HTR-8/SVneo (cell line): ENCODE measurements around the gene GRK1.

Experiments used
- DNase-seq: peaks from one replicate; pipeline ENCODE4 v3.0.0; 2011; ENCODE audit warnings: low spot score, mixed read lengths; ENCODE audit not compliant: insufficient read length
- FAIRE-seq: peaks from 2 replicates; lab custom pipeline; 2011; peaks lifted over from hg19 to GRCh38; lab: Jason Lieb, UNC

The GRK1 gene

DNA sequence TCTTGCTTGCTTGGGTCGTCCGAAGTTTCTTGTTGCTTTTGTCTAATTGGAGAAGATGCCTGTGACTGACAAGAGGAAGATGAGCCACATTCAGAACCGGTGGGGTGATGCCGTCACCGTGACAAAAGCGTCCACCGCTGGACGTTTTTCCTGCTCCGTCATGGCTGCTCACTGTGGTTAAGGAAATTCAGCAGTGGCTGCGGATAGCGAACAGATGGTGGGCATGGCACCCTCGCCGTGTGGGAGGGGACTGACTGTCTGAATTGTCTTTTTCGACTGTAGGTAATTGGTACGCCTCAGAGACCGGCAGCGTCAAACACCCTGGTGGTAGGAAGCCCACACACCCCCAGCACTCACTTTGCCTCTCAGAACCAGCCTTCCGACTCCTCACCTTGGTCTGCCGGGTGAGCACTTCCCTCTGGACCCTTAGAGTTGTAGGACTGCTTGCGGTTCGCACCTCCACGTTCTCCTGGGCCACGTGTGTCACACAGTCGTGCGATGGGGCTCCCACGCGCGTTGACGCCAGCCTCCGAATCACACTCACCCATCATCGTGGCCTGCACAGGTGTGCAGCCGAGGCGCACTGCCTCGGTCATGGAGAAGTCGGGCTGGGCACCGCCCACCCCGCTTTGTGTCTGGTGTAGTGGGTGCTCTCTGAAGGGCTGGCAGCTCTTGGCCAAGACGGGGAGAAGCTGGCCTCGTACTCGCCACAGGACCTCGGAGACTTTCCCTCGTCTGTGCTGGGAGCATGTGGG lies 35.5 kb upstream of the GRK1 start:
- FAIRE-seq (no peak), DNase-seq (no peak)

DNA sequence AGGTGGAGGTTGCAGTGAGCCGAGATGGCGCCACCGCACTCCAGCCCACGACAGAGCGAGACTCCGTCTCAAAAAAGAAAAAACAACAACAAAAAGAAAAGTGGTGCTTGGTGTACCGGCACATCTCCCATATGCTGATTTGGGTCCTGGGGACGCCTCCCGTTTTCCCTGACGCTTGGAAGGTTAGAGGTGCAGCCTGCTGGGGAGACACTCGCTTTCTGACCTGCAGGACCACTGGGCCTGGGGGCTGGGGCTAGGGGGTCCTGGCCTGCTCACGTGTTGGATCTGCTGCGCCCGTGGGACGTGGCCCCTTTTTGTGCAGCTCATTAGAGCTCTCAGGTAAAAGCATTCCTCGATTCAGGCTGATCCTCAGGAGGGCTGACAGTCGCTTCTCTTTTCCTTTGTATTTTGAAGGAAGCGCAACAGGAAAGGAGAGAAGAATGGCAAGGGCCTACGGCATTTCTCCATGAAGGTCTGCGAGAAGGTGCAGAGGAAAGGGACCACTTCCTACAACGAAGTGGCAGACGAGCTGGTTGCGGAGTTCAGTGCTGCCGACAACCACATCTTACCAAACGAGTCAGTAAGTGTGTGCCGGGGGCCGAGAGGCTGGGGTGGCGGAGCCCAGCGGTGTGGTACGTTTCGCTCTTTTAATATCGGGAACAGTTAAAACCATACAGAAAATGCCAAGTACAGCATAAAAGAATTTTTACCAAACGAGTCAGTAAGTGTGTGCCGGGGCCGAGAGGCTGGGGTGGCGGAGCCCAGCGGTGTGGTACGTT lies 34.1 kb upstream of the GRK1 start:
- FAIRE-seq = no peak
- no peak for DNase-seq

DNA sequence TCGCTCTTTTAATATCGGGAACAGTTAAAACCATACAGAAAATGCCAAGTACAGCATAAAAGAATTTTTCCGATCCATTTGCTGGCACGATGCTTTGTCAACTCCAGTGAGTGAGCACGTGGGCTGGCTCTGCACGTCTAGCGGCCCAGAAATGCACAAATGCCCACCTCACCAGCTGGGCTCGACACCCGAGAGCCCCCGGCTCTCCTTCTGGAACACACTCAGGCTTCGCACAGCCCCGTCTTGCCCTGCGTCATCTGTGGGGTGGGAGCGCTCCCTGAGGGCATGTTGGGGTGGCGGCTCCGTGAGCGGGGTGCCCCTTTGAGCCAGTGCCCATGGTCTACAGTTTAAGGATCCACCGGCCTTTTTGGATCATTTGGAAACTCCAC lies 33.5 kb upstream of the GRK1 start:
- DNase-seq (no peak), FAIRE-seq (no peak)

DNA sequence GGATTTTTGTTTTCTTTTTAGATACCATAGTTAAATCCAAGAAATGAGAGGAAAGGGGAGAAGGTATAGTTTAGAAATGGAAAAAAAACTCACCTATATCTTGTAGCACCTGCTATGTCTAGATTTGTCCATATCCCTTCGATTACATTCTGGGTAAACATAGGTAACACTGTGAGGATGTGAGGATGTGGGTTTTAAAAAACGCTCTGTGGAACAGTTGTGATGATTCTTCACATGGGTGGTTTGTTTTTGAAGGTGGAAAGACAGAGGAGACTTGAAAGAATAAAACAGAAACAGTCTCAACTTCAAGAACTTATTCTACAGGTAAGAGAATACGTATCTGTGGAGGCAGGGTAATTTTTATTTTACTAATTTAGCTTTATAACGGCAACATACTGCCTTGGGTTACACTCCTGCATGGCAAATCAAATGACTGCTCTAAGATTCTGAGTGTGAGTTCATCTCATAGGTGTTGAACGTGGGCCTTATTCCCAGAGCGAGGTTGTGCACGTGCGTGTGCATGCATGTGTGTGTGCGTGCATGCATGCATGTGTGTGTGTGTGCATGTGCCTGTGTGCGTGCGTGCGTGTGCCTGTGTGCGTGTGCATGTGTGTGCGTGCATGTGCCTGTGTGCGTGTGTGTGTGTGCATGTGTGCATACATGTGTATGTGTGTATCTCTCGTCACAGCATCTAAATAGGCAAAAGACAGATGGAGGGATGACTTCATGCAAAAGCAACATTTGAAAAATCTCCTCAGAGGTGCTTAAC lies 32.6 kb upstream of the GRK1 start:
- DNase-seq (no peak), FAIRE-seq (no peak)

DNA sequence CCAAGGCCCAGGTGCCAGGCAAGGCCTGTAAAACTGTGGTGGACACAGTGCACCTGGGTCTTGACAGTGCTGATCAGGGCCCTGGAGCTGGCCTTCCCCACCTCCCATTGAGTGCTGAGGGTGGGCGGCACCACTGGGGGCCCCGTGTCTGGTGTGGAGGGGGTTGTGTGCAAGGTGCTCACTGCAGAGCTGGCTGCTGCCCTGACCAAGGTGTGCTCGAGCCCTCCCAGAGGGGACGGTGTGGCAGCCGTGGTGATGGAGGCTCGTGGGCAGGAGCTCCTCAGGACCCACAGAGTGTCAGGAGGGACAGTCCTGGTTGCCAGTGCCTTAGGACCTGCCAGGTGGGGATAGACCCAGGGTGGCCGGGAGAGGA lies 32.0 kb upstream of the GRK1 start:
- no peak for DNase-seq
- FAIRE-seq = no peak

DNA sequence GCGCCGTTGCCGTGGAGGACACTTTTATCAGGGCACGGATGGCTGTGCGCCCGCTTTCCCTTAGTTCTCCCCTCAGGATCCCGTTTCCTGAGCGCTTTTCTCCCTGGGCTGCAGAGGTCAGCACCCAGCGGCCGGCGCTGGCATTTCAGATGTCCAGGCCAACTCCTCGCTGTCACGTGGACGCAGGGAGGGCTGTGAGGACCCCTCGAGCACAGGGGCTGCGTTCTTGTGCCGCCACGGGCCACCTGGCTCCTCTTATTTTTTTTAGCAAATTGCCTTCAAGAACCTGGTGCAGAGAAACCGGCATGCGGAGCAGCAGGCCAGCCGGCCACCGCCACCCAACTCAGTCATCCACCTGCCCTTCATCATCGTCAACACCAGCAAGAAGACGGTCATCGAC lies 31.3 kb upstream of the GRK1 start:
- FAIRE-seq = no peak
- no peak for DNase-seq

DNA sequence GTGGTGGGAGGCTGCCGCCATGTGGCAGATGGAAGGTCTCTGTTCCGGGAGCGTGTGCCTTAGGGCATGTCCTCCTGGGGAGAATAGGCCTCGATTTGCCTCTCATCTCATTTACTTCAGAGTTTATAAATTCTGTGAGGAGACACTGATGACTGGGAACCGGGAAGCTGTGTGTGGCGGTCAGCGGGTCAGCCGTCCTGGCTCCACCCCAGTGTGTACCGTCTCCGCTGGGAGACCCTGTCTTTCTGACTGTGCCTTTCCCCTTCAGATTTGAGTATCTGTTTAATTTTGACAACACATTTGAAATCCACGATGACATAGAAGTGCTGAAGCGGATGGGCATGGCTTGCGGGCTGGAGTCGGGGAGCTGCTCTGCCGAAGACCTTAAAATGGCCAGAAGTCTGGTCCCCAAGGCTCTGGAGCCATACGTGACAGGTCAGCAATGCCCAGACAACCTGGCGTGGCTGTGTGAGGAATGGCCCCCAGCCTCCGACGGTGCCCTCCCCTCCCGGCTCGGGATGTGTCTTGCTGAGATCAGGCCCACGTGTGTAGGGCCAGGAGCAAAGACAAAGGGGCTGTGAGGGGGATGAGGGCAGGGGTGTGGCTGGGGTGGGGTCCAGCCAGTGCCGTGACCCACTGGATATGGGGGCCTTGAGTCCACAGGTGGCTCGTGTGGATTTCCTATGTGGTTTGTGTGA lies 30.6 kb upstream of the GRK1 start:
- no peak for FAIRE-seq

DNA sequence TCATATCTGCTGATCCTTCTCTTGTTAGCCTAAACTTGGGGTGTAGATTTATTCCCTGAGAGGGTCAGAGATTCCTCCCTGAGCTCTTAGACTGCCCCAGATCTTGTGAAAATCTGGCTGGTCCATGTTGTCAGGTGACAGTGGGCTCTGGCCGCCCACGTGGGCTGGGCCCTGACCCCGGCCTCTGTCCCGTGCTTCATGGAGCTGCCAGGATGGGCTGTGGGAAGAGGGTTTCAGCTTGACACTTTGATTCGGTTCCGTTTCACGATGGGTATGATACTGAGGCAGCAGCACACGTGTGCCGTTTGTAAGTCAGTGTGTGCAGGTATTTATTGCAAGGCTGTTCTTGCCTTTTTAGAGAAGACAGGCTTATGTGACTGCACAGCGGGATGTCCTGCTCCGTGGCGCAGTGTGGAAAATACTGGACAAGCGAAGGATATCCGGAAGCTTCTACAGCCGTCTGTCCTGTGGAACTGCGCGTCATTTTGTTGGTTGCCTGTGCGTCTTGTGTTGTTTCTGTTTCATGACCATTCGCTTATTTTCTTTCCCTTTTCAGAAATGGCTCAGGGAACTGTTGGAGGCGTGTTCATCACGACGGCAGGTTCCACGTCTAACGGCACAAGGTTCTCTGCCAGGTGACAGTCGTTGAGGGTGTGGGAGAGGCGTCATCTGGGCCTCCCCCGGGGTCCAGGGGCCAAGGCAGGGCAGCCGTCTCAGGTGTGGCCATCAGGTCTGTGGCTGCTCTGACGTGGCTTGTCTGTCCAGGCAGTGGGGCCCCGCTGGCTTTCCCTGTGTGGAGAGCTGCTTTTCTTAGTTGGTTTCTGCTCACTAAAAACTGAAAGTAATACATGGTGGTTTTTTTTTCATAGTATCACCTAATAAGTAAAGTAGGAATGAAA lies 29.5 kb upstream of the GRK1 start:
- FAIRE-seq (no peak), DNase-seq (no peak)

More for the DNA sequence above, 30.6 kb upstream of the GRK1 start:
- no peak for DNase-seq

DNA sequence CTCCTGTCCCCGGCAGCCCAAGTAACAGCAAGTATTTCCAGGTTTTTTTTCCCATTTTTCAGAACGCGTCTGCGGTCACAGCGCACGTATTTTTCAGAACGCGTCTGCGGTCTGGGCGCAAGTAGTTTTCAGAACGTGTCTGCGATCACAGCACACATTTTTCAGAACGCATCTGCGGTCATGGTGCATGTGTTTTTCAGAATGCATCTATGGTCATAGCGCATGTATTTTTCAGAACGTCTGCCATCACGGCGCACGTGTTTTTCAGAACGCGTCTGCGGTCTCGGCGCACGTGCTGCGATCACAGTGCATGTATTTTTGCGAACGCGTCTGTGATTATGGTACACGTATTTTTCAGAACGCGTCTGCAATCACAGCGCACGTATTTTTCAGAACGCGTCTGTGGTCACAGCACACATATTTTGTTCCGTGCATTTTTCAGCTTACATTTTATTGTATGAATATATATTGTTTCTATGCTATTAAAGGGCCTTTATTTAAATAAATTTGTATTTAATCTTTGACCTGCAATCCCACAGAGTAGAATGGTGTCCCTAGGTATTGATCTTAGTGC lies 28.8 kb upstream of the GRK1 start:
- DNase-seq (no peak), FAIRE-seq (no peak)

DNA sequence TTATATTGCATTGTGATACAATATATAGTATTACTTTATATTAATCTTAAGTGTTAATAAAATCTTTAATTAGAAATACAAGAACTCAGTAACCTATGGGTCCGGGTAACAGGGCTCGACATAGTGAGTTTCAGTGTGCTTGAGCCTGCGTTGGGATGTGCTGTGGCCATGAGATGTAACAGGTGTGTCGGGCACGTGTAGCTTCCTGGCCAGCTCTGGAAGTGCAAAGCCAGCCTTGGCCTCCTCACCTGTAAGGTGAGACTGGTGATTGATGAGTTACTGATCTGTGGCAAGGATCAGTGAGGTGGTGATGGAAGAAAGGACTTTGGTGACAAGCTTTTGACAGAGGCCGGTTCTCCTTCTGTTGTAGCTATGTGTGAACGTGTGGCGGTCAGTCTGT lies 28.2 kb upstream of the GRK1 start:
- DNase-seq (no peak), FAIRE-seq (no peak)

DNA sequence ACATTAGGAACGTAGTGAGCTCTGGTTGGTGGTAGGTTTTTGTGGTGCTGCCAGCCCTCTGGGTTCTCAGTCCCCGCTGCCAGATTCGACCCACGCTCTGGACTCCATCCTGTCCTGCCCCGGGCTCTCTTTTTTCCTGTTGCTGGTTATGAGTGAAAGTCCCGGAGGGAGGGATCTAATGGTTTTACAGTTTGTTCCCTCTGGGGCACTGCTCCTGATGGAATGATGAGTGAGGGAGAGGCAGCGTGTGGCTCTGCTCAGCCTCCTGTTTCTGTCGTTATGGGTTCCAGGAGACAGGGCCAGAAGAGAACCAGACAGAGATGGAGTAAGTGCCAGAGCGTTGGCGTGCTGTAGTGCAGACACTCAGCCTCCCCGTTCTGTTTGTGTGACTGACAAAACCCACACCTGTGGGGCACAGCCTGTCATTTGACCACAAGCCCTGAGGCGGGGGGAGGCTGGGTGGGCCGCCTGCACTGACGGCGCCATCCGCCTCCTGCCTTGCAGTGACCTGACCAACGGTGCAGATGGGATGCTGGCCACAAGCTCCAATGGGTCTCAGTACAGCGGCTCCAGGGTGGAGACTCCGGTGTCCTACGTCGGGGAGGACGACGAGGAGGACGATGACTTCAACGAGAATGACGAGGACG lies 27.3 kb upstream of the GRK1 start:
- no peak for FAIRE-seq
- no peak for DNase-seq

DNA sequence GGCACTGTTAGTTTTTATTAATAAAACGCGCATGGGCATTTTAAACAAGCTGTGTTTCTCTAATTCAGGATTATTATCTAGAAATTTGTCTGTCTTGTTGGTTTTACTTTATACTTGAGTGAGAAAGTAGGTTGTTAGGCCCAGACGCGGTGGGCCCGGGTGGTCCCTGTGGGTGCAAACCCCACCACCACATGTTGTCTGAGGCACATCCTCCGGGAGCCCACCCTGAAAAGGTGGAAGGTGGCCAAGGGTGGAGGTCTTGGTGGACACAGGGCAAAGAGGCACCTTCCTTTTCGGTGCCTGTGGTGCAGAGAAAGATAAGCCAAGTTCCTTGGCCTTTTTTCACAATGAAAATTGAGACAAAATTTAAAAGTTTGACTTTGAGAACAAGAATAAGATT lies 25.6 kb upstream of the GRK1 start:
- no peak for DNase-seq
- FAIRE-seq = no peak

DNA sequence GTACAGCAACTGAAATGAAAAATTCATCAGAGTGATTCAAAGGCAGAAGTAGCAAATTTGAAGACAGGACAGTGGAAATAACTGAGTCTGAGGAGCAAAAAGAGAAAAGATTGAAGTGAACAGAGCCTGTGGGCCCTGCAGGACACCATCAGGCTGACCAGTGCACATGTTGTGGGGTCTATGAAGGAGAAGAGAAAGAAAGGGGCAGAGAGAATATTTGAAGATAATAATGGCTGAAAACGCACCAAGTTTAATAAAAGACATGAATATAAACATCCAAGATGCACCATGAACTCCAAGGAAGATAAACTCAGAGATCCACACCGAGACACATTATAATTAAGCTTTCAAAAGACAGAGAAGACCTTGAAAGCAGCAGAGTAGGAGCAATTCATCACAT lies 24.5 kb upstream of the GRK1 start:
- DNase-seq (no peak), FAIRE-seq (no peak)

DNA sequence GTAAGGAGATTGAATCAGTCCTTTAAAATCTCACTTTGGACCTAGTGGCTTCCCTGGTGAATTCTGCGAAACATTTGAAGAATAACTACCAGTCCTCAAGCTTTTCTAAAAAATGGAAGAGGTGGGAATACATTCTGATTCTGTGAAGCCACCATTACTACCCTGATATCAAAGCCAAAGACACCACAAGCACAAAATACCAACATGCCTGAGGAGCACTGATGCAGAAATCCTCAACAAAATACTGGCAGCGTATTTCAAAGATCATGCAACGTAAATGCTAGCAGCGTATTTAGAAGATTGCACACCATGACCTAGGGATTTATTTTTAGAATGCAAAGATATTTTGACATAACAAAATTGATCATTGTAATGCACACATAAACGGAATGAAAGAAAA lies 23.4 kb upstream of the GRK1 start:
- no peak for FAIRE-seq
- no peak for DNase-seq

DNA sequence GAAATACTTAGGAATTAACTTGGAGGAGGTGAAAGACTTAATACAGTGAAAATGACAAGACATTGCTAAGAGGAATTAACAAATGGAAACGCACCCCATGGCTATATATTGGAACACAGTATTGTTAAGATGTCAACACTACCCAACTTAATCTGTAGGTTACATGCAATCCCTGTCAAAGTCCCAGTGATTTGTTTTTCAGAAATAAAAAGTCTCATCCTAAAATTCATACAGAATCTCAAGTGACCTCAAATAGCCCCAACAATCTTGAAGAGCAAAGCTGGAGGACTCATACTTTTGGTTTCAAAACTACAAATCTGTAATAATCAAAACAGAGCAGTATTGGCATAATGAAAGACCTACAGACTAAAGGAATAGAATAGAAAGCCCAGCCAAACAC lies 22.2 kb upstream of the GRK1 start:
- FAIRE-seq (no peak), DNase-seq (no peak)

DNA sequence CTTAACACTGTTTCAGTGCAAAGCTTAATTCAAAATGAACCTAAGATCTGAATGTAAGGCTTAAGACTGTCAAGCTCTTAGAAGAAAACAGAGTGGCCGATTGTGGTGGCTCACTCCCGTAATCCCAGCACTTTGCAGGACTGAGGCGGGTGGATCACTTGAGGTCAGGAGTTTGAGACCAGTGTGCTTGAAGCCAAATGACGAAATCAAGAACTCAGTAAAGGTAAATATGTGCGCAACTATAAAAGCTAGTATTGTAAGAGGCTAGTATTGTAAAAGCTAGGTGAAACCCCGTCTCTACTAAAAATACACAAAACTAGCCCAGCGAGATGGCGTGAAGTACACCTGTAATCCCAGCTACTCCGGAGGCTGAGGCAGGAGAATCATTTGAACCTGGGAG lies 21.7 kb upstream of the GRK1 start:
- no peak for FAIRE-seq
- DNase-seq = no peak

DNA sequence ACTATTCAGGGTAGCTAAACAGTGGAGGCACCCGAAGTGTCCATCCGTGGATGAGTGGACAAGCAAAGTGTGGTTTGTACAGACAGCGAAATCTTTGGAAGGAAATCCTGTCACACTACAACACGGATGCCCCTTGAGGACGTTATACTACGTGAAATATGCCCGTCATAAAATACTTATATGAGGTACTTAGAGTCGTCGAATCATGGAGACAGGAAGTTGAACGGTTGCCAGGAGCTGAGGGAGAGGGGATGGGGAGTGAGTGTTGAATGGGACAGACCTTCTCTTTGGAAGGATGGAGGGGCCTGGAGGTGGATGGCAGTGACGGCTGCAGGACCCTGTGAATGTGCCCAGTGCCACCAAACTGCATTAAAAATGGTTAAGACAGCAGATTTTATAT lies 20.6 kb upstream of the GRK1 start:
- DNase-seq (no peak), FAIRE-seq (no peak)

DNA sequence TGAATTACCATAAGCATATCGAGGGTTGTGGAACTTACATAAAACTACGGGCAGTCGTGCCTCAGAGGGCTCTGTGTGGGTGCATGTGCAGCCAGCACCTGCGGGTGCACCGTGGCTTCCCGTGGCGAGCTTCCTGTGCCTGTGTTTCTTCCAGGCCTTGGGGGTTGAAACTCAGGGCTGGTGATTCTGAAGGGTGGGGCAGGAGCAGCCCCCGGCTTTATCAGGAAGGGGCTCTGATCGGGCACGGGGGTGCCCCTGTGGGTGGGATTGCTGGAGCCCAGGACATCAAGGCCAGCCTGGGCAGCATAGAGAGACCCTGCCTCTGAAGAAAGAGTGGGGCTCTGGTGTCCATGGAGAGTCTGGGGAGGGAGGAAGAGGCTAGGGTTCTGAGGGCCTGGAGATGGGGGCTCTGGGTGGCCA lies 20.1 kb upstream of the GRK1 start:
- FAIRE-seq (no peak), DNase-seq (no peak)
